ENCODE measurements around the gene KIF18A.

DNA sequence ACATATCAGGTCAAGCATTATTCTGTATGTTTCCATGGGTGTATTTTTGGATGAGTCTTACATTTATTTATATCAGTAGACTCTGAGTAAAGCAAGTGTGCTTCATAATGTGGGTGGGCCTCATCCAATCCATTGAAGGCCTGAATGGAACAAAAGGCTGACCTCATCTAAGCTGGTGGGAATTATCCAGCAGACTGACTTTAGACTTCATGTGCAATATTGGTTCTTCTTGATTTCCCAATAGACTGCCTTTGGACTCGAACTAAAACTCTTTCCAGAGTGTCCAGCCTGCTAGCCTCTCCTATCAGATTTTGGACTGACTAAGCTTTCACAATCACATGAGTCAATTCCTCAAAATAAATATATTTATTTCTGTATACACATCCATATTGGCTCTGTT is 116.2 kb downstream of the KIF18A start:
- TF ChIP-seq, protein P1, sequence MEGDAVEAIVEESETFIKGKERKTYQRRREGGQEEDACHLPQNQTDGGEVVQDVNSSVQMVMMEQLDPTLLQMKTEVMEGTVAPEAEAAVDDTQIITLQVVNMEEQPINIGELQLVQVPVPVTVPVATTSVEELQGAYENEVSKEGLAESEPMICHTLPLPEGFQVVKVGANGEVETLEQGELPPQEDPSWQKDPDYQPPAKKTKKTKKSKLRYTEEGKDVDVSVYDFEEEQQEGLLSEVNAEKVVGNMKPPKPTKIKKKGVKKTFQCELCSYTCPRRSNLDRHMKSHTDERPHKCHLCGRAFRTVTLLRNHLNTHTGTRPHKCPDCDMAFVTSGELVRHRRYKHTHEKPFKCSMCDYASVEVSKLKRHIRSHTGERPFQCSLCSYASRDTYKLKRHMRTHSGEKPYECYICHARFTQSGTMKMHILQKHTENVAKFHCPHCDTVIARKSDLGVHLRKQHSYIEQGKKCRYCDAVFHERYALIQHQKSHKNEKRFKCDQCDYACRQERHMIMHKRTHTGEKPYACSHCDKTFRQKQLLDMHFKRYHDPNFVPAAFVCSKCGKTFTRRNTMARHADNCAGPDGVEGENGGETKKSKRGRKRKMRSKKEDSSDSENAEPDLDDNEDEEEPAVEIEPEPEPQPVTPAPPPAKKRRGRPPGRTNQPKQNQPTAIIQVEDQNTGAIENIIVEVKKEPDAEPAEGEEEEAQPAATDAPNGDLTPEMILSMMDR (IDR thresholded peaks at IDR 0.05): no peak
- TF ChIP-seq ELF4 (CRISPR knock-in tag; IDR thresholded peaks at IDR 0.05; ENCODE audit: low read depth) (no peak), GABPB1 (CRISPR knock-in tag; IDR thresholded peaks at IDR 0.05) (no peak), ESRRA (CRISPR knock-in tag; IDR thresholded peaks at IDR 0.05; ENCODE audit: borderline replicate concordance) (no peak), NR2C2 (CRISPR knock-in tag; IDR thresholded peaks at IDR 0.05) (no peak), ZNF232 (CRISPR knock-in tag; IDR thresholded peaks at IDR 0.05) (no peak)
- TF ChIP-seq, protein P2, sequence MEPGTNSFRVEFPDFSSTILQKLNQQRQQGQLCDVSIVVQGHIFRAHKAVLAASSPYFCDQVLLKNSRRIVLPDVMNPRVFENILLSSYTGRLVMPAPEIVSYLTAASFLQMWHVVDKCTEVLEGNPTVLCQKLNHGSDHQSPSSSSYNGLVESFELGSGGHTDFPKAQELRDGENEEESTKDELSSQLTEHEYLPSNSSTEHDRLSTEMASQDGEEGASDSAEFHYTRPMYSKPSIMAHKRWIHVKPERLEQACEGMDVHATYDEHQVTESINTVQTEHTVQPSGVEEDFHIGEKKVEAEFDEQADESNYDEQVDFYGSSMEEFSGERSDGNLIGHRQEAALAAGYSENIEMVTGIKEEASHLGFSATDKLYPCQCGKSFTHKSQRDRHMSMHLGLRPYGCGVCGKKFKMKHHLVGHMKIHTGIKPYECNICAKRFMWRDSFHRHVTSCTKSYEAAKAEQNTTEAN (CRISPR knock-in tag; IDR thresholded peaks at IDR 0.05): no peak
- TF ChIP-seq, protein P3, sequence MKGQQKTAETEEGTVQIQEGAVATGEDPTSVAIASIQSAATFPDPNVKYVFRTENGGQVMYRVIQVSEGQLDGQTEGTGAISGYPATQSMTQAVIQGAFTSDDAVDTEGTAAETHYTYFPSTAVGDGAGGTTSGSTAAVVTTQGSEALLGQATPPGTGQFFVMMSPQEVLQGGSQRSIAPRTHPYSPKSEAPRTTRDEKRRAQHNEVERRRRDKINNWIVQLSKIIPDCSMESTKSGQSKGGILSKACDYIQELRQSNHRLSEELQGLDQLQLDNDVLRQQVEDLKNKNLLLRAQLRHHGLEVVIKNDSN (CRISPR knock-in tag; IDR thresholded peaks at IDR 0.05): no peak
- TF ChIP-seq, protein P4, sequence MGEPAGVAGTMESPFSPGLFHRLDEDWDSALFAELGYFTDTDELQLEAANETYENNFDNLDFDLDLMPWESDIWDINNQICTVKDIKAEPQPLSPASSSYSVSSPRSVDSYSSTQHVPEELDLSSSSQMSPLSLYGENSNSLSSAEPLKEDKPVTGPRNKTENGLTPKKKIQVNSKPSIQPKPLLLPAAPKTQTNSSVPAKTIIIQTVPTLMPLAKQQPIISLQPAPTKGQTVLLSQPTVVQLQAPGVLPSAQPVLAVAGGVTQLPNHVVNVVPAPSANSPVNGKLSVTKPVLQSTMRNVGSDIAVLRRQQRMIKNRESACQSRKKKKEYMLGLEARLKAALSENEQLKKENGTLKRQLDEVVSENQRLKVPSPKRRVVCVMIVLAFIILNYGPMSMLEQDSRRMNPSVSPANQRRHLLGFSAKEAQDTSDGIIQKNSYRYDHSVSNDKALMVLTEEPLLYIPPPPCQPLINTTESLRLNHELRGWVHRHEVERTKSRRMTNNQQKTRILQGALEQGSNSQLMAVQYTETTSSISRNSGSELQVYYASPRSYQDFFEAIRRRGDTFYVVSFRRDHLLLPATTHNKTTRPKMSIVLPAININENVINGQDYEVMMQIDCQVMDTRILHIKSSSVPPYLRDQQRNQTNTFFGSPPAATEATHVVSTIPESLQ (CRISPR knock-in tag; IDR thresholded peaks at IDR 0.05): no peak
- TF ChIP-seq, protein P5, sequence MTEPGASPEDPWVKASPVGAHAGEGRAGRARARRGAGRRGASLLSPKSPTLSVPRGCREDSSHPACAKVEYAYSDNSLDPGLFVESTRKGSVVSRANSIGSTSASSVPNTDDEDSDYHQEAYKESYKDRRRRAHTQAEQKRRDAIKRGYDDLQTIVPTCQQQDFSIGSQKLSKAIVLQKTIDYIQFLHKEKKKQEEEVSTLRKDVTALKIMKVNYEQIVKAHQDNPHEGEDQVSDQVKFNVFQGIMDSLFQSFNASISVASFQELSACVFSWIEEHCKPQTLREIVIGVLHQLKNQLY (CRISPR knock-in tag; IDR thresholded peaks at IDR 0.05): no peak
